ENCODE data around the gene ALK. TPM values are rescaled to one million over a fixed set of nuclear protein-coding genes. Genes with fewer than 3 reads are reported as not detected.

ALK gene
- total RNA-seq, 6 donors from 2014 or later = 0.17 to 2.1 (median 0.35) TPM

DNA sequence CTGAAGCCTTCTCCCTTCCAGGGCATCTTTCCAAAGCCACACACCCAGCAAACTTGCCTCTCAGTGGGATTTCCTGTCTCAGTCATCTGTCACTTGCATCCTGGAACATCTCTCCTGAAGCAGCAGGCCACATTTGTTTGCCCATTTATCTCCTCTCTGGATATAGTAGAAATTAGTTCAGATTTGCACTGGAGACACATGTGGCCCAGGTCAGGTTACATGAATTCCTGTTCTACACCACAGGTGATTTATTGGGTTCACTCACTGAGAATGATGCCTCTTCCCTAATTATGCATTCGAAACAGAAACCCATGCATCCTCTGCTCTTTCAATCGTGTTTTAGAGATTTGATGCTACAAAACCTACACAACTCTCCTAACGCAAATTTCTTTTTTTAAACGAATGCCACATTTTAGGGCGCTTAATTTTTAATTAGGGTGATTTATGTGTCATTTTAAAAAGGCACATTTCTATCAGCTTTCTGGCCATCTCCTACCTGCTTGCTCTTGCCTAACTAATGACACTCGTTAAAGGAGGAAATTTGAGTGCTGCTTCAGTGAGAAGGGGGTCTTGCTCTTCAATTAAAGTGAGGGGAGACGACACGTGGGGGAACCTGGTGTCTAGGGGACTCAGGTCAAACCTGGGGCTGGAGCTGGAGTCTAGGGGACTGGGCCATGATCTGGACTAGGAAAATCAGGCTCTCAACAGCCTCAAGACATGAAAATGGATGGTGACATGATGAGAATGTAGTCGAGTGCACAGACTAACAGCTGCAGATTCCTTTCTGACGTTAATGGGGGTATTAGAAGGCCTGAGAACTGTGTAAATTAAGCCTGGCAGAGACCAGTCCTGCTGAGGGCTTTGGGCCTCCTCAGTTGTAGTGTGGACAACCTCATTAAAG, 584.8 kb downstream of the ALK start:
- Histone ChIP-seq H3K27ac (no peak overlapping the region), H3K4me3 (no peak overlapping the region), H3K36me3 (no peaks in the 10 kb centered on the region), H3K9me3 (no peaks in the 10 kb centered on the region), H3K4me1 (no peaks in the 10 kb centered on the region), H3K27me3 (no peaks in the 10 kb centered on the region)
- no peak for TF ChIP-seq POLR2A (IDR thresholded peaks at IDR 0.05)
- TF ChIP-seq EP300 (IDR thresholded peaks at IDR 0.05) = no peak
- no peak for TF ChIP-seq POLR2AphosphoS5 (IDR thresholded peaks at IDR 0.05)
- TF ChIP-seq, protein P1, sequence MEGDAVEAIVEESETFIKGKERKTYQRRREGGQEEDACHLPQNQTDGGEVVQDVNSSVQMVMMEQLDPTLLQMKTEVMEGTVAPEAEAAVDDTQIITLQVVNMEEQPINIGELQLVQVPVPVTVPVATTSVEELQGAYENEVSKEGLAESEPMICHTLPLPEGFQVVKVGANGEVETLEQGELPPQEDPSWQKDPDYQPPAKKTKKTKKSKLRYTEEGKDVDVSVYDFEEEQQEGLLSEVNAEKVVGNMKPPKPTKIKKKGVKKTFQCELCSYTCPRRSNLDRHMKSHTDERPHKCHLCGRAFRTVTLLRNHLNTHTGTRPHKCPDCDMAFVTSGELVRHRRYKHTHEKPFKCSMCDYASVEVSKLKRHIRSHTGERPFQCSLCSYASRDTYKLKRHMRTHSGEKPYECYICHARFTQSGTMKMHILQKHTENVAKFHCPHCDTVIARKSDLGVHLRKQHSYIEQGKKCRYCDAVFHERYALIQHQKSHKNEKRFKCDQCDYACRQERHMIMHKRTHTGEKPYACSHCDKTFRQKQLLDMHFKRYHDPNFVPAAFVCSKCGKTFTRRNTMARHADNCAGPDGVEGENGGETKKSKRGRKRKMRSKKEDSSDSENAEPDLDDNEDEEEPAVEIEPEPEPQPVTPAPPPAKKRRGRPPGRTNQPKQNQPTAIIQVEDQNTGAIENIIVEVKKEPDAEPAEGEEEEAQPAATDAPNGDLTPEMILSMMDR (IDR thresholded peaks at IDR 0.05) = no peak
- ATAC-seq (ENCODE audit: low FRiP score in 2 of 2) = no peak
- WGBS, 2 donors = 72 to 77% methylated on average over 10 of the region's 10 CpGs
- DNase-seq = no peak

DNA sequence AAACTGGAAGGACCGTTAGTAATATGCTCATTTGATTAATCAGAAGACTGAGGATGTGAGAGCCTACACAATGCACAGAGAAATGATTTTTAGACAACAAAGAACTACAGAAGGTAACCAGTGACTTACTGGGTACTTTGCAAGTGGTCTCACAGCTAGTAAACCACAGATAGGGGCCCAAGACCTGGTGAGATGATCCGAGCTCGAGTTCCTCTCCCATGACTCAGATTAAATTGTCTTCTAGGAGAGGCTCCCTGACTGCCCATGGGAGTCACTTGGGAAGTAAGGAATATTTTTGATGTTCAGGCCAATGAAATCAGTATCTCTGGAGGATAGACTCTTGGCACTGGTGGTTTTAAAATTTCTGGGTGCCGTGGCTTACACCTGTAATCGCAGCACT, 586.0 kb downstream of the ALK start:
- Histone ChIP-seq H3K27me3 (no peaks in the 10 kb centered on the region), H3K9me3 (no peaks in the 10 kb centered on the region), H3K36me3 (no peaks in the 10 kb centered on the region), H3K4me1 (no peaks in the 10 kb centered on the region), H3K27ac (no peak overlapping the region), H3K4me3 (no peak overlapping the region)
- ATAC-seq (ENCODE audit: low FRiP score in 2 of 2) (no peak), DNase-seq (no peak)
- TF ChIP-seq POLR2AphosphoS5 (IDR thresholded peaks at IDR 0.05) (no peak), POLR2A (IDR thresholded peaks at IDR 0.05) (no peak)
- 88 to 97% methylated on average over 5 of the region's 5 CpGs for WGBS, 2 donors

DNA sequence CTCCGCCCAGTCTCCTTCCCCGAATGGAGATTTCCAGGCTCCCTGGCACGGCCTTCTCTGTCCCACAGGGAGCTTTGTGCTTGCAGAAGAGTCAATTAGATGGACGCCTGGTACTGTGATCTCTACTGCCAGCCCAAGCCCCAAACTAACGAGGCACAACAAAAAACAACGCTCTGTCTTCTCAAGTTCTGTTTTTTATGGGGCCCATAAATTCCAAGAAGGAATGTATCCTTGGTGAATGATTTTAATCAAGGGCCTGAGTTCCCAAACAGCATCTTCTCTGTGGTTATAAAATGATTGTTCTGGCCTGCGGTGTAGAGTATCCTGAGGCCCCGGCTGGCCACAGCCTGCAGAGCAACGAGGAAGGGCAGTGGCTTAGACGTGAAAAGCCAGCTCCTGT, 586.7 kb downstream of the ALK start:
- Histone ChIP-seq H3K27me3 (no peaks in the 10 kb centered on the region), H3K4me3 (no peak overlapping the region), H3K4me1 (no peaks in the 10 kb centered on the region), H3K36me3 (no peaks in the 10 kb centered on the region), H3K9me3 (no peaks in the 10 kb centered on the region), H3K27ac (no peak overlapping the region)
- no peak for DNase-seq
- TF ChIP-seq POLR2A (IDR thresholded peaks at IDR 0.05) = no peak
- TF ChIP-seq EP300 (IDR thresholded peaks at IDR 0.05) = no peak
- no peak for TF ChIP-seq POLR2AphosphoS5 (IDR thresholded peaks at IDR 0.05)
- TF ChIP-seq, protein P1 (IDR thresholded peaks at IDR 0.05) = no peak
- WGBS, 2 donors = 76 to 82% methylated on average over 10 of the region's 10 CpGs
- no peak for ATAC-seq (ENCODE audit: low FRiP score in 2 of 2)

DNA sequence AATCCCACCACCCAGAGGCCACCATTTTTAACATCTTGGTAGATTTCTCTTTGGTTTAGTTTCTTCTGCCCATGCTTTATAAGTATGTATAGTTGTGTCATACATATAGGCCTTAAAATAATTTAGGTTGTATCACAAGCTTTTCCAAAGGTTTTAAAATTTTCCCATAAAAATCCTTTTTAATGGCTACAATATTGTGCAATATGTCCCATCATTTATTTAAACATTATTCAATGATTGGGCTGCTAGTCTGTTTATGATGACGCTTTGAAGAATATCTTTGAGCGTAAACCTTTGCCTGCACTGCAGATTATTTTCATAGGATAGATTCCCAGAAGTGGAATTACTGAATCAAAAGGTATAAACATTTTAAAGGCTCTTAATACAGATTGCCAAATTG, 588.8 kb downstream of the ALK start:
- 93 to 96% methylated on average over 2 of the region's 2 CpGs for WGBS, 2 donors
- Histone ChIP-seq H3K9me3 (no peaks in the 10 kb centered on the region), H3K4me3 (no peak overlapping the region), H3K27ac (no peak overlapping the region), H3K27me3 (no peaks in the 10 kb centered on the region), H3K4me1 (no peaks in the 10 kb centered on the region), H3K36me3 (no peaks in the 10 kb centered on the region)
- TF ChIP-seq, protein P1 (IDR thresholded peaks at IDR 0.05) = no peak
- TF ChIP-seq EP300 (IDR thresholded peaks at IDR 0.05) (no peak), POLR2AphosphoS5 (IDR thresholded peaks at IDR 0.05) (no peak), POLR2A (IDR thresholded peaks at IDR 0.05) (no peak)
- DNase-seq (no peak), ATAC-seq (ENCODE audit: low FRiP score in 2 of 2) (no peak)

DNA sequence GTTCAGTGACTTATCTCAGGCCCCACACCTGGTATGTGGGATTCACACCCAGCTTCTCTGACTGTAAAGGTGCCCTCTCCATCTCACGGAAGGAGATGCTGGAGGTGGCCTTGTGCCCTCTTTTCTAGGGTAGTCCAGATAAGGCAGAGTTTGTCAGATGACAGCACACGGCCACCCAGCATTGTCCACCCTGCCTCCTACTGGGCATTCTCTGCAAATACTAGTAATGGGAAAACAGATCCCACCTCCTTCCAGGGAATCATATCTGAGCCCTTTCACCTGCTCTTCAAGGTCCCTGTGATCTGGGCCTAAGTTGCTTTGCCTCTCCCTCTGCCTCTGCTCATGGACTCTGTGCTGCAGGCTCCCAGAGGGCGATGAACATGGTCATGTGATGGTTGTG, 591.5 kb downstream of the ALK start:
- Histone ChIP-seq H3K27me3 (no peaks in the 10 kb centered on the region), H3K27ac (no peak overlapping the region), H3K9me3 (no peaks in the 10 kb centered on the region), H3K4me1 (no peaks in the 10 kb centered on the region), H3K36me3 (no peaks in the 10 kb centered on the region), H3K4me3 (no peak overlapping the region)
- TF ChIP-seq, protein P1 (IDR thresholded peaks at IDR 0.05) = no peak
- TF ChIP-seq EP300 (IDR thresholded peaks at IDR 0.05) (no peak), POLR2AphosphoS5 (IDR thresholded peaks at IDR 0.05) (no peak), POLR2A (IDR thresholded peaks at IDR 0.05) (no peak)
- WGBS, 2 donors = 62 to 81% methylated on average over 2 to 3 of the region's 3 CpGs
- ATAC-seq (ENCODE audit: low FRiP score in 2 of 2) (no peak), DNase-seq (no peak)
